Muscle of arm (tissue), 12 donors: ENCODE measurements around the gene CUBN. TPM values are rescaled to one million over a fixed set of nuclear protein-coding genes. Genes with fewer than 3 reads are reported as not detected.

Experiments
- DNase-seq: peaks from one replicate; pipeline ENCODE4 v3.0.0-alpha.2; 2013
- polyA plus RNA-seq, 12 donors: library from polyadenylated mRNA; unstranded; fragments of 120-200 nt; gene quantifications; one replicate each; pipeline ENCODE4 v1.2.1, GENCODE V29; 2013; ENCODE audit not compliant: insufficient read length in 12 of 12

CUBN gene
- polyA plus RNA-seq, 12 donors, result 1.6 to 15.6 (median 2.7) TPM; not detected in 1

- no peak for DNase-seq
These were observed 87.7 kb downstream of the CUBN start for GRCh38 chr10:17041626-17042520.

- DNase-seq, result peak; percentile 93
These were observed 91.0 kb downstream of the CUBN start for GRCh38 chr10:17038627-17039026.

GRCh38 chr10:17037910-17038309 is 91.7 kb downstream of the CUBN start:
- no peak for DNase-seq

GRCh38 chr10:17035446-17035845 is 94.2 kb downstream of the CUBN start:
- DNase-seq, result no peak

DNA sequence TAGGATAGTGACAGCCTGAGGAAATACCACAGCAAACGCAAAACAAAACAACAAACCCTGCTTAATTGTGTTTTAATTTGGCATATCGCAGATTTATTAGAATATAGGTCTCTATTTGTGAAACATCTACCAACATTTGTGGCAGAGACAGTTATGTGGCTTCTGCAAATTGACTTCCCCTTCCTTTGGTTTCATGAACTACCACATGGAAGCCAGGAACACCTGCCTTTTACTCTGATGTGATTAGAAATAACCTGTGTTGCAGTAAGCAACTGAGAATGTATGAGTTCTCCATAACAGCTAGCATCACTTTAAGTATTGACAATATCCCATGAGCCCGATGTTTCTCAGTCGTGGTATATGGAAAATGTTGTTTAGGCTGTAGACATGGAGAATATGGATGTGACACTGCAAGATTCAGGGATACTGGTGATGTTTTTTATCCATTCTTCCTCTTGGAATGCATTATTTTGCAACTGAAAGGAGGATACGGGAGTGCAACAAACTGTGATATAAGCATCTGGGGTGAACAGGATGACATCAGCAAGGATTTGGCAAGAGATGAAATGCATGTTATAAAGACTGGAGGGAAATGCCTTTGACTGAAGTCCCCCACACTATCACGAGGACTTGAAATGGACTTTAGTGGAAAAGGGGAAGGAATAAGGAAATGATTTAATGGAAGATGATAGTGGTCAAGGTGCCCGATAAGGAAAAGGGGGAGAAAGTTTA is 95.9 kb downstream of the CUBN start:
- no peak for DNase-seq

DNA sequence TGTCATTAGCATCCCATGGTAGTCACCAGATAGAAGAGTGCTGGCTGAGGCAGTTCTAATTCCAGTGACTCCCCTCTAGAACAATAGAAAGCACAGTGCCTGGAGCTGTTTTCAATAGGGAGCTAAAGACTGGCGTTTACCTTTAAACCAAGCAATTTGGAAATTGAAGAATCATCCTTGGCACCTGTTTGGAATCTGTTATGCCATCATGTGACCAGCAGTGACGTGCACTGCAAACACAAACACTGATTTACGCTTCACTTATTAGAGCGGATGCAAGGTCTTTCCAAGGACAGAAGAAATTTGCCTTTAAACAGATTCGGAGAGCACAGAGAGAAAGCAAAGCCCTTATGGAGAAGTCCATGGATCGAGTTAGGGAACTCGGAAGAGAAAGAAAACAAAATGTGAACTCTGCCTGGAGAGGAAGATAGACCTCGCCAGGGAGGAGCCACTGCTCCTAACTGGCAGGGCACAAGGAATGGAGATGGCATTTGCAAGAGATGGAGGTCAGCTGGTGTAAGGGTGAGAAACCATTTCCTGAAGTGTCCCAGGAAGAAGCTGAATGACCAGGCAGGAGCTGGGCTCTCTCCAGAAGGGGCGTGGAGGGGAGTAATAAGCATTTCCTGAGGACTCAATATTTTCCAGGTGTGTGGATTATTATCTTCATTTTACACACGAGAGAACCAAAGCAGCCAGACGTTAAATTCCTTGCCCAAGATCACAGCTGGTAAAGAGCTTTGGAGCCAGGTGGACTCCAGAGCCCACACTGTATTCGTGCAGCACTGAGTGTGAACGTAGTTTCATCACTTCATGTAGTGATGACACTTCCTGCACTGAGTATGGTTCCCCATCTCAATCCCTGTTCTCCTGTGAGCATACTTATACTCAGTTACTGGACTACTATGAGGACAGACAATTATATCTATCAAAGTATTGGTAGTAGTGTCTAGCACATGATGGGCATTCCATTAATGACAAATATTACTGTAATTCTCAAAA is 97.7 kb downstream of the CUBN start:
- DNase-seq, result peak; percentile 39

DNA sequence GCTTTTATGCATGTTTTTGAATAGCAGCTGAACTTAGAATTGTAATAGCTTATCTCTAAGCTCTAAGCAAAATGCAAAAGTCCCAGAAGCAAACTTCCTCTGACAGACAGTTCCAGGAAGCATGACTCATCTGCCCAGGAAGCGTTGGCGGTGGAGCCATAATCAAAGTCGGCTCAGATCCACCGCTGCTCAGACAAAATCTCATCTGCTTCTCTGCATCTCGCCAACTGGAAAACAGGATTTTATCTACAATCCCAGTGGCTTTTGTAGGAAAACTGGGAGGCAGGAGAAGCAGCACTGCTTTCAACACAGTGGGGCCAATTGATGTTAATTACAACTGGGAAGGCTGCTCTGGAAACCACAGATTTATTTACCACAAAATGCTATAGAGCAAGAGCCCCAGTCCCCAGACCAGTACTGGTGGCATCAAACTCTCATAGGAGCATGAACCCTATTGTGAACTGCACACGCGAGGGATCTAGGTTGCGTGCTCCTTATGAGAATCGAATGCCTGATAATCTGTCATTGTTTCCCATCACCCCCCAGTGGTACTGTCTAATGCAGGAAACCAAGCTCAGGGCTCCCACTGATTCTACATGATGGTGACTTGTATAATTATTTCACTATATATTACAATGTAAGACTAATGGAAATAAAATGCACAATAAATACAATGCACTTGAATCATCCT is 99.9 kb downstream of the CUBN start:
- peak; percentile 78 for DNase-seq

DNA sequence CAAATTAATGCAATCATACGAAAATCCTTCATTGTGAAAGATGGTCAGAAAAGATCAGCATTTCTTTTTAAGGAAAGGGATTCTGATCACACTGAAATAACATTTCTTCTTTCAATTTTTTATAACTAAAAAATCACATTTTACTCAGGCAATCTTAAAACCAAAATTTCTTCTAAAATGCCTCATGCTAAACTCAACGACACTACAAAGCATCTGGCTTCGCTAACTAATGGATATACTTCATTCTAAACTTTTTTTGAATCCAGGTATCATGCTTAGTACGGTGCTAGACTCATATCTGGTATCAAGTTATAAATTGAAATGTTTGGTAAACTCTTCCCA is 100.4 kb downstream of the CUBN start:
- no peak for DNase-seq

- DNase-seq, result no peak
These were observed 100.8 kb downstream of the CUBN start for GRCh38 chr10:17028798-17029197.

DNA sequence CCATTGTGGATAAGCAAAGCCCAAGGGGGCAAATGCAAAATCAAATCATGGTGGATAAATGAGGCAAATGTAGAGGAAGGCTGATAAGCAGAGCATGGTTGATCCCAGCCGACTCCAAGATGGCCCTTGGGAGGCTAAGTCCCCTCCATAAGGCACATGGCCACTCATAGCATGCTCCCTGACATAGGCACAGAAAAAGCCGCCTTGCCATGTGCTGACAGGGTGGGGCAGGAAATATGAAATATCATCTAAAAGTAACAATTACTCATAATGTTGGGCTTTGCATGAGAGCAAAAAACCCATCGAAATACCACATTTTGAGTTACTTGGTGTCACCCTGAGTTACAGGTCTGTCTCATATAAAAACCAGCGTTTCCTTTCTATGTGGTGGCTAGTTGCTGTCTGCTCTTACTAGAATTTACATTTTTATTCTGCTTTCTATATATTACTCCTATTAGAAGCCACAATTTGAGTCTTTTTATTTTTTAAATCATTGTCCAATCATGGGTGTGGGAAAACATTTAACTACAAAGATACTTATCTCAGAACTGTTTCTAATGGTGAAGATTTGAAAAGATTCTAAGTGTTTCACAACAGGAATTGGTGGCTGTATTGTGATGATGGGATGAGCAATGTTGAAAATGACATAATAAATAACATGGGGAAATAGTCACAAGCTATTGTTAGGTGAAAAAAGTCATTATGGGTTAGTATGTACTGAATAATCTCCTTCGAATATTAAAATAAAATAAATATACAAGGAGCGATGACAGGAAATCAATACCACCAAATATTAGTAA is 102.7 kb downstream of the CUBN start:
- DNase-seq, result no peak

- no peak for DNase-seq
These were observed 103.9 kb downstream of the CUBN start for GRCh38 chr10:17025444-17026295.

DNA sequence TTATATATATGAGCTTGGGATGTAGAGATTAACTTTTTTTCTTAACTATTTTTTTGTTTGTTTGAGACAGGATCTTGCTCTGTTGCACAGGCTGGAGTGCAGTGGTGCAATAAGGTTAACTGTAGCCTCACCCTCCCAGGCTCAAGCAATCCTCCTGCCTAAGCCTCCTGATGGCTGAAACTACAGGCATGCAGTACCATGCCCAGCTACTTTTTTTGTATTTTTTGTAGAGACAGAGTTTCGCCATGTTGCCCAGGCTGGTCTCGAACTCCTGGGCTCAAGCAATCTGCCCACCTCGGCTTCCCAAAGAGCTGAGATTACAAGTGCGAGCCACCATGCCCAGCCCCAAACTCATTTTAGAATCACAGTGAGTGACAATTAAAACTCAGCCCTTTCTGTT is 105.2 kb downstream of the CUBN start:
- DNase-seq, result no peak

DNA sequence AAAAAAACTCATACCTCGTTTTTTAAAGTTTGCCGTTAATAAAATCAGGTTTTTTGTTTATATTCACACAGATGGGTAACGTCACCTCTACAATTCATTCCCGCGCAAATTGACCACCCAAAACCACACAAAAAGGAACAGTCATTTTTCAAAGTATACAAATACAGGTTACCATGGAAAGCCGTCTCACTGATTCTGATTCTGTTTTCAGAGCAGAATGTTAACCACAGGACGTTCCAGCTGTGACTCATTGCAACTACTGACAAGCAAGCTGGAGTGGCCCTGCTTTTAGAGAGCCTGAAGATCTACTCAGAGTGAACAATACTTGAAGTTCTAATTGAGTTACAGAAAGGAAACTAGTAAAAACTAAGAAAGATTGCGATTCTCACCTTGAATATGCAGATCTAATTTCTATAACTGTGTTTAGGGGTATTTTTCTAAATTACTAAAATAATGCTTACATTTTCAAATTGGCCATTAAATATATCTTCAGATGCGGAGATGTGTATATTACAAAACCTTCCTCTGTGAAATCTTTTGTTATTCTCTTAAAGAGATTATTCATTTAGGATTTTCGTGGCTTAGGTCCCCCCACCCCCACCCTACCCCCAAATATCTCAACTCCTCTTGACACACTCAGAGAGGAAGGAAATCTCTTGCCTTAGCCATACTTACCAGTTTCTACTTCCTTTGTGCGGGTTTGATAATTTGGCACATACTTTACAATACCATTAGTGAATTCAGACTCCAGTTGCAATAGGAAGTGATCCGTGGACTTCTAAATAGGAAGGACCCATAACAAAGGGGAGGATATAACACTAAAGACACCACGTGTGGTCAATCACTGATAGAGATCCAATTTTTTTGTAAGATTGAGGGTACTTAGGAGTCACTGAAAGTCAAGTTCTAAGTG is 106.0 kb downstream of the CUBN start:
- DNase-seq, result peak; percentile 86

DNA sequence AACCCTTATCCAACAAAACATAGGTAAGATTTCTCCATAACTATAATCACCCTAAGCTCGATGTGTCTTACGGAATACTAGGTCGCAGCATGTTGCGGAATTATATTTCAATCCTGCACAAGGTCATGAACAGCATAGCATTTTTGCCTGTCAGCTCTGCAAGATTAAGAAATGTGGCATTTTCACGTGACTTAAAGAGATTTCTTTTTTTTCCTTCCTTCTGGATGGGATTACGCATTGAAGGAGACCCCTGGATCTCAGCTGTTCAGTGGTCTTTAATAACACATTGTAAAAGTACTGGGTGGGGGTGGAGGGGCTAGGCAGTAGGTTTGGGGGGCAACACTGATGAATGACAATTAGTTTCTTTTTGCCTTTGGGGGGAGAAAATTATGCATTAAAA is 106.7 kb downstream of the CUBN start:
- no peak for DNase-seq

DNA sequence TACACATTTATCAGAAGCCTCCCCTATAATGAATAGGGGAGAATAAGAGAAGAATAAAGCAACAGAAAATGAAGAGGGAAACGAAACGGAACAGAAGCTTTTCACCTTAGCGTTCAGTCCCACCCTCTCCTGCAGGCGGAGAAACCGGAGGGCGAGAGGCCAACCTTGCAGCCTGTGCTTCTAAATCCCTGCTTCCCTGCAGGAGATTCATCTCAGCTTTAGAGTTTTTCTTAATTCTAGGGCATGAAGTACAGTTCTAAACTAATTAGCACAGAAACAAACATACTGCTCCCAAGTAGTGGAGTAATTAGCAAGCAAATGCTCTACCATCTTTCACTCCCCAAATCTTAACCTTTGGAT is 107.2 kb downstream of the CUBN start:
- peak; percentile 54 for DNase-seq

DNA sequence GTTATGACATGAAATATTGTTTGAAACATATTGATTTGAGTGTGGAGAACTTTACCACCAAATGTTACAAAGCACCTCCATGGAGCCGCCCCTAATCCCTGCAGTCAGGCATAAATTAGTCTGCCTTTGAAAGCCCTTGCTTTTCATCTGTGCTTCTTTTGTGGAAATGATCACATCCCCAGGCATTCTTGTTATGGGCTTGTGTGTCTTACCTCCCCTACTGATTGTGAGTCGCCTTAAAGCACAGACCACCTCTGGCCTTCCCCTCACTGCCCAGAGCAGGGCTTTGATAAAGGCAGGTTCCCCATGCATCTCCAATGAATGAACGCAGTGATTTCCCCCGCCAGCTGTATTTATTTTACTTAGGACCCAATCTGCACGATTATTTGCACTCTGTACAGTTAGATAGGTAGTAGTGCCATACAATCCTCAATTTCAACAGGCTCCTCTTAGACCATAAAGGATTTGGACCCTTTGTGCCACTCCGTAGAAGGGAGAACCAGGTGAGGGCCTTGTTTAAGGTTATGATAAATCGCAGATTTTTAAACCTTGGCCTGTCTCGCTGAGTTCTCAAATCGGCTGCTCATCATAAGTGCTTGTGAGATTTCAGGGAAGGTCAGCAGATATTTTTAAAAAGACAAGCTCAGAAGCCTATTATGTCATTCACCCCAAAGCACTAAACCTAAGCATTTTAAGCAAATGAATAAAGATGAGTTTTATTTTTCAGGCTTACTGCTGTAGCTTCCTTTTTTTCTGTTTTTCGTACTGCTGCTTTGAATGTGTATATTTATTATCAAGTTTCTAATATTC is 107.8 kb downstream of the CUBN start:
- no peak for DNase-seq

GRCh38 chr10:17019696-17020095 is 109.9 kb downstream of the CUBN start:
- DNase-seq, result no peak
